ENCODE measurements around the gene NR6A1.

GRCh38 chr9:124780757-124781151, 9.6 kb upstream of the NR6A1 start:
- no peak for TF ChIP-seq CTCF (conservative IDR thresholded peaks at IDR 0.05; ENCODE audit: low read depth, low read length)
- no peak for TF ChIP-seq EZH2 (IDR thresholded peaks at IDR 0.05; ENCODE audit: low read length, unreplicated experiment)
- no peak for TF ChIP-seq EZH2phosphoT487 (IDR thresholded peaks at IDR 0.05; ENCODE audit: borderline replicate concordance, low read length)
